Amniotic epithelial cell (primary cell): ENCODE measurements around the gene PLA2G4B.

Experiments
- DNase-seq: peaks from one replicate; pipeline ENCODE4 v3.0.0-alpha.2; 2010; ENCODE audit warnings: low read depth

PLA2G4B gene

DNA sequence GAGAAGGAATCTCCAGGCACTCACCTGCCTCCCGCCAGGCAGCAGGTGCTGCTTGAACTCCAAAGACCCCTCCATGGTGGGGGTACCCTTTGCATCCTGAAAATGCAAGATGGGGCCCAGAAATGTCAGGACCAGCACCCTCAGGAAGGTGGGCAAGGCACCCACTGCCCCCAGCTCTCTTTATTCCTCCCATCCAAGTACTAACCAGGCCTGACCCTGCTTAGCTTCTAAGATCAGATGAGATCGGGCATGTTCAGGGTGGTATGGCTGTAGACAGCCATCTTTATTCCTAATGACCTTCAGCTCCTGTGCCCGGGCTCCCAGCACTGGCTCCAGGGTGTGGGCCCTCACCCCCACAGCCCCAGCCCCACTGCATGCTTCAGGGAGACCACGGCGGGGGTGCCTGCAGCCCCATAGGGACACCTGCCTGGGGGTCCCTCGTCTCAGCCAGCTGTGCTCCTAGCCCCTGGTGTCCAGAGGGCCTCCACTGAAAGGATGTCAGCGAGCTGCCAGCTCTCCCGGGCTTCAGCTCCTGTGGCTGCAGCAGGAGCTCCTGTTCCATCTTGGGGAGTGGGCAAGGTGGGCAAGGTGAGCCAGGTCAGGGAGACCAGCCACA is 13.2 kb downstream of the PLA2G4B start:
- no peak for DNase-seq

GRCh38 chr15:41852736-41853590 is 14.3 kb downstream of the PLA2G4B start:
- no peak for DNase-seq

GRCh38 chr15:41853831-41854230 is 15.2 kb downstream of the PLA2G4B start:
- DNase-seq: no peak

GRCh38 chr15:41854443-41854842 is 15.8 kb downstream of the PLA2G4B start:
- no peak for DNase-seq

GRCh38 chr15:41855261-41855961 is 16.8 kb downstream of the PLA2G4B start:
- no peak for DNase-seq

DNA sequence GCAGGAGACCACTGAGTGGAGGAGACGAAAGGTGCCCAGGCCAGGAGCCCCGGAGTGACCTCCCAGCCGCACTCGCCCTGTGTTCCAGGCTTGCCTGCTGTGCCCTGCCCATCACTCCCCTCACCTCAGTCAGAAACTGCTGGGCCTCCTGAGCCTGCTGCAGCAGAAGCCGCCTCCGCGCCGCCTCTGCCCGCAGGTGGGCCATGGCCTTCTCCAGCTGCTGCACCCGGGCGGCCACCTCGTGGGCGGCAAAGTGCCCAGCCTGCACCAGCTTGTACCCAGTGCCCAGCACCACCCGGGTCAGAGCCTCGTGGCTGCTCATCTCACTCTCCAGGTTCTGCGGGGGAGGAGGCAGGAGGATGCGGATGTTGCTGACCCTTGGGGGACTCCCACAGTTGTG is 17.6 kb downstream of the PLA2G4B start:
- DNase-seq: no peak

GRCh38 chr15:41856716-41857115 is 18.1 kb downstream of the PLA2G4B start:
- no peak for DNase-seq

DNA sequence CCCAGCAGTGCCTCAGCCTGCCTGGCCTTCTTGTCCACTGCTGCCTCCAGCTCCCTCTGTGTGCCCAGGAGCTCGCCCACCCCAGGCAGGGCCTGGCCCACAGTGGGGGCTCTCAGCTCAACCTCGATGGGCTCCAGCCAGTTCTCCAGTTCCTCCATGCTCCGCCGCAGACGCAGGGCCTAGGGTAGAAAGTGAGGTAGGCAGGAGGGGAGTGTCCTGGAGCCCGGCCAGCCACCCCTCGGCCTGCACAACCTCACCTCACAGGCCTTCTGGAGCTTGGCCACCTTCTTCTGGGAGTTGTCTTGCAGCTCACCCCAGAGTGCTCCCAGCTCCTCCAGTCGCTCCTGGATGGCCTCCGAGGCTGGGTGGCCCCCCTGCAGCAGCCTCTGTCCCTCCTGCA is 18.7 kb downstream of the PLA2G4B start:
- DNase-seq: no peak

- no peak for DNase-seq
These were observed 20.1 kb downstream of the PLA2G4B start for GRCh38 chr15:41858756-41859155.

DNA sequence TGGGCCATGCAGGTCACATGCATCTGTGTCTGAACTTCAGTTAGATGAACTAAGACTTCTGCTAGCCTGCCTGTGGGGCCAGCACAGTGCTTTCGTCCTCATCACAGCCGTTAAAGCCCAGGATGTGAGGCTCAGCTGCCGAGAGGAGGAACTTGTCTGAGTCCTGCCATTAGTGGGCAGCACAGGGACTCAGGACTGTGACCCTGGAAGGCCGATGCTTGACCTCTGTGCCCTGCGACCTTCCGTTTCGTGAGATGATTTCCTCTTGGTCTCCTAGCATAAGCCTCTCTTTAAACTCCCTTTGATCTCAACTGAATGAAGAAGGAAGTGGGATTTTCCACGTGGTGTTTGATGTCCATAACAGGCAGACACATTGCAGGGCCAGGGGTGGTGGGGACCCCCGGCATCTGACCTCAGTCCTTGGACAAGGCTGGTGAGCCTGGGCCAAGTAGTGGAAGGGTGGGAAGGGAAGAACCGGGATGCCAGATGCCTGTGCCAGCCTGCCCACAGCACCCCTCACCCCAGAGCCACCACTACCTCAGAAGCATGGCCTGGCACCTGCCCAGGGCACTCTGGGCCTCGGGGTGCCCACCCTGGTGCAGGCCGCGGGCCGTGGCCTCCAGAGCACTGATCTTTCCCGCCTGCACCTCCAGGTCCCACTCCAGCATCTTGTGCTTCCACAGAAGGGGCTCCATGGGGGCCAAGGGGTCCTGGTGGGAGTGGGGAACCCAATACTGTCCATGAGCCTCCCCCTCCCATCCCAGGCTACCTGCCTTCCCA is 21.6 kb downstream of the PLA2G4B start:
- DNase-seq: no peak

GRCh38 chr15:41861736-41862356 is 23.2 kb downstream of the PLA2G4B start:
- DNase-seq: no peak

DNA sequence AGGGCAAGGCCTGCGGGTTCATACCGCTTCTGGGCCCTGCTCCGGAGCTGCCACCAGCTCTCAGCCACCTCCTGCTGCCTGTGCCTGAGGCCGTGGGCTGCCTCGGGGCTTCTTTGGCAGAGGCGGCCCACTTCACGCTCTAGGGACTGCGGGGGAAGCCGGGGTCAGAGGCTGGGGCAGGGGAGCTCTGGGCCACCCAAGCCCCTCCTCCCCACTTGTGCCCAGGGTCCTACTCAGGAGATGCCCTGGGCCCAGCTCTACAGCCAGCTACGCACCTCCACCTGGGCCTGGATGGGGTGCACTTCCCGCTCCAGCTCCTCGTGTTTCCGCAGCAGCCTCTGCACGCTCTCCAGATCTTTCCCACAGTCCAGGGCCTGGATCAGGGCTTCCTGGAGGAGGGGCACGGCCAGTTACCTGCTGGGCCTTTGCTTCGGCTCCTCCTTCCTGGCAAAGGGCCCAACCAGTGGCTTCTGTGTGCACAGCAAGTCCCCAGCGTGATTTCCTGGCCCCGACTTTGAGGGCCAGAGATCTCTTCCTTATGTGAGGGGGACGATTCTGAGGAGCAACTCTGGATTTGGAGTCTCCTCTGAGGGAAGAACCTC is 24.0 kb downstream of the PLA2G4B start:
- no peak for DNase-seq

DNA sequence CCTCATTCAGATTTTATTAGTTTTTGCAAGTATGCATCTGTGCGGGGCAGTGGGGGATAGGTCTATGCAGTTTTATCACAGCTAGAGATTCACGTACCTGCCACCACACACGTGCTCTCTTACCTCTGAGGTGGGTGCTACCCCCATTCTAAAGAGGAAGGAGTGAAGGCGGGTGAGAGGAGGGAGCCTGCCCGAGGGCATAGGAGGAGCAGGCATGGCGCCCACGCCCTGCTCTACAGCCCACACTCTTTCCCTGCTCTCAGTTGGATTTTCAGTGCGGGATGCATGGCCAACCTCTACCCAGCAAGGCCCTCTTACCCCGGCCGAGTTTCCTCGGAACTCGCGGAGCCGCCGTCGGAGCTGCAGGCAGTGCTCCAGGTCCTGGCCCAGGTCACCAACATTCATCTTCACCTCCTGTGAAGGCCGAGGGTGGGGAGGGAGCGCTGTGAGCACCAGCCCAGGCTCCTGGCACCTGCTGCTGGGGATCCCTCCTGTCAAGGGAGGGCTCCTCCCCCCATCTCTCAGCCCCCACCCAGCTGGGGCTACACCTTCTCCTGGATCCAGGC is 26.9 kb downstream of the PLA2G4B start:
- DNase-seq: no peak

- no peak for DNase-seq
These were observed 27.6 kb downstream of the PLA2G4B start for GRCh38 chr15:41866263-41866703.

DNA sequence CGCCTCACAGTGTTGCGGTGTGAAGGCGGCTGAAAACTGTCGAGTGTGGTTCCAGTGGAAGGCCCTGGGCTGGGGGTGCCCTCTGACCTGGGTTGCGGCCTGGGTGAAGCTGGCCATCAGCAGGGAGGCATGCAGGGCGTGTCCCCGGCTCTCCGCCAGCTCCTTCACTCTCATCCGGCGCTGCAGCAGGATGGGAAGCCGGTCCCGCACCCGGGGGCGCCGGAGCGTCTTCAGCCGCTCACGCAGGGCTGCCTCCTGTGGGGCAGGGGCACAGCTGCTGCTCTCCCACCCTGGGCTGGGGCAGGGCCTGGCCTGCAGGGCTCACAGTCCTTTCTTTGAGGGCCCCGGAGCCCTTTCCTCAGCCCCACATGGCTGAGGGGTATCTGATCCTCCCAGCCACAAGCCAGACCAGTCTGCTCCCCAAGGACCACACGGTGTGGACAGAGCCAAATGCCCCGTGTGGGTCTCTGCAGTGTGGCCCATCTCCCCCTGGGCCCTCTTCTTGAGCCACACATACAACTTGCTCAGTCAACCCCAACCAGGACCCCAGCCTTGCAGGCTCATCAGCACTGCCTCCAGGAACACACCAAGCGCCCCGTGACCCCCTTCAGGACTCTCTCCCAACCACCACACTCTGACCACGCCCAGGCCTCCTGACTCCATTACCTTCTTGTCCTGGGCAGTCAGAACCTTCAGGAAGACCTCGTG is 28.4 kb downstream of the PLA2G4B start:
- DNase-seq: no peak

GRCh38 chr15:41868321-41868720 is 29.7 kb downstream of the PLA2G4B start:
- DNase-seq: no peak

- DNase-seq: no peak
These were observed 31.4 kb downstream of the PLA2G4B start for GRCh38 chr15:41869770-41870688.

DNA sequence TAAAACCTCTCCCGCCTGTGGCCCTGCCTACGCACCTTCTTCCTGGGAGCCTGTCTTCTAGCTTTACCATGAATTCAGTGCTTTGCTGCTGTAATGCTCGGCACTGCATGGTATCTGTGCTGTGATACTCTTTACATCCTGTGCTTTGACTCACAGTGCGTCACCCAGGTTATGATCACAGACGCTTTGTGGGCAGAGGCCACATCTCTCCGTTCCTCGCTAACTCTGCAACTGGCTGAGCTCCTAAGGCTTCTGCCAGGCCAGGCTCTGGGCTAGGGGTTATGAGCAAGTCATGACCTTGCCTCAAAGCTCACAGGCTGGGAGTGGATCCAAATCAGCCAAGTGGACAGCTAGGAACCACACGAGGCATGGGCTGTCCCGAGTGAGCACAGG is 32.0 kb downstream of the PLA2G4B start:
- peak; percentile 79 for DNase-seq
